ENCODE measurements around the gene SPRY2.

GRCh38 chr13:80296638-80297037 is 44.3 kb downstream of the SPRY2 start:
- TF ChIP-seq, protein P1, sequence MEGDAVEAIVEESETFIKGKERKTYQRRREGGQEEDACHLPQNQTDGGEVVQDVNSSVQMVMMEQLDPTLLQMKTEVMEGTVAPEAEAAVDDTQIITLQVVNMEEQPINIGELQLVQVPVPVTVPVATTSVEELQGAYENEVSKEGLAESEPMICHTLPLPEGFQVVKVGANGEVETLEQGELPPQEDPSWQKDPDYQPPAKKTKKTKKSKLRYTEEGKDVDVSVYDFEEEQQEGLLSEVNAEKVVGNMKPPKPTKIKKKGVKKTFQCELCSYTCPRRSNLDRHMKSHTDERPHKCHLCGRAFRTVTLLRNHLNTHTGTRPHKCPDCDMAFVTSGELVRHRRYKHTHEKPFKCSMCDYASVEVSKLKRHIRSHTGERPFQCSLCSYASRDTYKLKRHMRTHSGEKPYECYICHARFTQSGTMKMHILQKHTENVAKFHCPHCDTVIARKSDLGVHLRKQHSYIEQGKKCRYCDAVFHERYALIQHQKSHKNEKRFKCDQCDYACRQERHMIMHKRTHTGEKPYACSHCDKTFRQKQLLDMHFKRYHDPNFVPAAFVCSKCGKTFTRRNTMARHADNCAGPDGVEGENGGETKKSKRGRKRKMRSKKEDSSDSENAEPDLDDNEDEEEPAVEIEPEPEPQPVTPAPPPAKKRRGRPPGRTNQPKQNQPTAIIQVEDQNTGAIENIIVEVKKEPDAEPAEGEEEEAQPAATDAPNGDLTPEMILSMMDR (IDR thresholded peaks at IDR 0.05): no peak
- no peak for TF ChIP-seq POLR2AphosphoS5 (IDR thresholded peaks at IDR 0.05)

Data from suprapubic skin (tissue), 3 donors.